LNCaP clone FGC (cell line): ENCODE results near the gene SH3BGRL2.
A peak's percentile ranks its signal among the peaks of the same experiment; 100 is the strongest.

Source experiments
- DNase-seq: peaks from one replicate; pipeline ENCODE4 v3.0.0-alpha.2; 2011; ENCODE audit warnings: low read depth
- H3K4me3 ChIP-seq: 2 replicates; pipeline ENCODE4 v1.5.1; 2011; ENCODE audit warnings: mild to moderate bottlenecking, low read depth, low read length, control low read depth
- CTCF ChIP-seq: IDR thresholded peaks from 2 replicates; pipeline ENCODE4 v1.5.1; 2012; ENCODE audit warnings: mild to moderate bottlenecking; ENCODE audit not compliant: control insufficient read depth, insufficient read depth; ENCODE audit errors: extremely low read depth

SH3BGRL2 gene

GRCh38 chr6:79631693-79632172, 604 bp downstream of the SH3BGRL2 start:
- no peak for TF ChIP-seq CTCF
- peak overlapping the region; percentile 77 for H3K4me3 ChIP-seq
- DNase-seq, result no peak

- no peak for TF ChIP-seq CTCF
- H3K4me3 ChIP-seq, result no peak overlapping the region
- DNase-seq, result no peak
These were observed 1.5 kb downstream of the SH3BGRL2 start for GRCh38 chr6:79632580-79632979.

GRCh38 chr6:79634491-79635231, 3.5 kb downstream of the SH3BGRL2 start:
- H3K4me3 ChIP-seq, result no peak overlapping the region
- TF ChIP-seq CTCF, result no peak
- DNase-seq, result no peak

- DNase-seq, result no peak
- no peak for TF ChIP-seq CTCF
- H3K4me3 ChIP-seq, result no peak overlapping the region
These were observed 4.1 kb downstream of the SH3BGRL2 start for GRCh38 chr6:79635232-79635543.

- TF ChIP-seq CTCF, result no peak
- no peak for DNase-seq
- no peak overlapping the region for H3K4me3 ChIP-seq
These were observed 5.5 kb downstream of the SH3BGRL2 start for GRCh38 chr6:79636673-79637072.

- TF ChIP-seq CTCF, result no peak
- no peak overlapping the region for H3K4me3 ChIP-seq
- DNase-seq, result no peak
These were observed 9.3 kb downstream of the SH3BGRL2 start for GRCh38 chr6:79640146-79641111.

GRCh38 chr6:79646006-79646405, 14.9 kb downstream of the SH3BGRL2 start:
- no peak for DNase-seq
- no peak overlapping the region for H3K4me3 ChIP-seq
- no peak for TF ChIP-seq CTCF
